Smooth muscle cell (in vitro differentiated cells): Measurements from ENCODE around the gene PZP. TPM values are rescaled to one million over a fixed set of nuclear protein-coding genes. Genes with fewer than 3 reads are reported as not detected.

Experiments used
- DNase-seq: peaks from one replicate; lab custom pipeline; 2025; ENCODE audit not compliant: unreplicated experiment; lab: John Stamatoyannopoulos, UW
- H2AFZ ChIP-seq: fragments of 200-600 bp; sonication (generic); 2 replicates; pipeline ENCODE4 v1.6.0; 2016; ENCODE audit warnings: antibody characterized with exemption, low read depth, mild to moderate bottlenecking
- H3F3A ChIP-seq: fragments of 200-600 bp; sonication (generic); 2 replicates; pipeline ENCODE4 v1.6.0; 2017; ENCODE audit warnings: antibody characterized with exemption, low read depth
- H3K27ac ChIP-seq: fragments of 200-600 bp; sonication (generic); 2 replicates; pipeline ENCODE4 v1.5.1; 2016; ENCODE audit warnings: low read depth, mild to moderate bottlenecking
- H3K27me3 ChIP-seq: fragments of 200-600 bp; sonication (generic); 2 replicates; pipeline ENCODE4 v1.6.1; 2016; ENCODE audit warnings: low read depth, mild to moderate bottlenecking
- H3K36me3 ChIP-seq: fragments of 200-600 bp; sonication (generic); 2 replicates; pipeline ENCODE4 v1.5.1; 2016; ENCODE audit warnings: low read depth
- H3K4me1 ChIP-seq: fragments of 200-600 bp; sonication (generic); 2 replicates; pipeline ENCODE4 v1.5.1; 2016; ENCODE audit warnings: low read depth
- H3K4me2 ChIP-seq: fragments of 200-600 bp; sonication (generic); 2 replicates; pipeline ENCODE4 v1.6.0; 2016; ENCODE audit warnings: mild to moderate bottlenecking
- H3K4me3 ChIP-seq: fragments of 200-600 bp; sonication (generic); 2 replicates; pipeline ENCODE4 v1.5.1; 2016; ENCODE audit warnings: mild to moderate bottlenecking
- H3K79me2 ChIP-seq: fragments of 200-600 bp; sonication (generic); 2 replicates; pipeline ENCODE4 v1.6.0; 2016; ENCODE audit warnings: low read depth, mild to moderate bottlenecking
- H3K9ac ChIP-seq: fragments of 200-600 bp; sonication (generic); 2 replicates; pipeline ENCODE4 v1.6.0; 2016; ENCODE audit warnings: low read depth
- H3K9me3 ChIP-seq: fragments of 200-600 bp; sonication (generic); replicated peaks from 2 replicates; pipeline ENCODE4 v1.5.1; 2016; ENCODE audit warnings: low read depth
- H4K20me1 ChIP-seq: fragments of 200-600 bp; sonication (generic); 2 replicates; pipeline ENCODE4 v1.6.0; 2016; ENCODE audit warnings: low read depth
- CTCF ChIP-seq: fragments of 200-600 bp; sonication (generic); IDR thresholded peaks from 2 replicates; pipeline ENCODE4 v1.5.1; 2017; ENCODE audit warnings: borderline replicate concordance, mild to moderate bottlenecking, antibody characterized with exemption; ENCODE audit not compliant: insufficient read depth, poor library complexity, severe bottlenecking
- WGBS: methylation state at CpG from one replicate; pipeline ENCODE4 v1.1.7; 2016; ENCODE audit warnings: low lambda C conversion rate; 5-methylcytosine and 5-hydroxymethylcytosine counted together
- polyA plus RNA-seq: library from polyadenylated mRNA; unstranded; fragments of >200 nt; fragmentation: Nextera tagmentation; extraction: Ambion mirVana; gene quantifications from 2 replicates; pipeline ENCODE4 v1.2.1, GENCODE V29; 2016
- total RNA-seq: library from RNA; depleted of rRNA; stranded (reverse); fragments of >200 nt; gene quantifications from 2 replicates; pipeline ENCODE4 v1.2.3, GENCODE V29; 2014

PZP gene
- total and polyA plus RNA-seq, 2 experiments from 2014 or later = not detected

DNA sequence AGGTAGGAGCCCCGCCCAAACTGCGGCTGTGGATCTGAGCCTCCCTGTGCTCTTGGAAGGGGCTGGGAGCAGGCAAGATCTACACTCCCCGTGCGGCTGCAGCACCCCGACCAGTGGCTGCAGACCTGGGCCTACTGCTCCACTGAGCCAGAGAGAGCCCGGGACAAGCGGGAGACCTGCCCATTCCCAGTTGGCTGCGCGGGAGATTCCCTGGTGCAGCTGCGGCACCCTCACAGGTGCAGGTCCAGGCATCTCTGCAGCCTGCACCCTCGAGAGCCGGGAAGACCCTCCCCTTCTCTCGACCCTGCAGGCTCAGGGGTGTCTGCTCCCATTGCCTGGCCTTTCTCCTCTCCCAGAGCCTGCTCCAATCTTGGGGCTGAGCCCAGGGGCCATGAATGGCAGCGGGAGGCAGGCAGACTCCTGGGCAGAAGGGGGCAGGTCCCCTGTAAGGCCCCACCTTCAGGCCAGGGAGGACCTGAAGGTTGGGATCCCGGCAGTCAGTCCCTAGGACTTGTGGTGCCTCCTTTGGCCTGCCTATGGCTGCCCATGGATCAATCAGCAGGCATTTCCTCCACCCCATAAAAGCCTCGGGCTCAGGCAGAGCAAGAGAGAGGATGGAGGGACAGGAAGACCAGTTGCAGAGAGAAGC, 83.7 kb downstream of the PZP start:
- H3K4me2 ChIP-seq = no peak overlapping the region
- WGBS = 91% methylated on average over 16 of the region's 16 CpGs

DNA sequence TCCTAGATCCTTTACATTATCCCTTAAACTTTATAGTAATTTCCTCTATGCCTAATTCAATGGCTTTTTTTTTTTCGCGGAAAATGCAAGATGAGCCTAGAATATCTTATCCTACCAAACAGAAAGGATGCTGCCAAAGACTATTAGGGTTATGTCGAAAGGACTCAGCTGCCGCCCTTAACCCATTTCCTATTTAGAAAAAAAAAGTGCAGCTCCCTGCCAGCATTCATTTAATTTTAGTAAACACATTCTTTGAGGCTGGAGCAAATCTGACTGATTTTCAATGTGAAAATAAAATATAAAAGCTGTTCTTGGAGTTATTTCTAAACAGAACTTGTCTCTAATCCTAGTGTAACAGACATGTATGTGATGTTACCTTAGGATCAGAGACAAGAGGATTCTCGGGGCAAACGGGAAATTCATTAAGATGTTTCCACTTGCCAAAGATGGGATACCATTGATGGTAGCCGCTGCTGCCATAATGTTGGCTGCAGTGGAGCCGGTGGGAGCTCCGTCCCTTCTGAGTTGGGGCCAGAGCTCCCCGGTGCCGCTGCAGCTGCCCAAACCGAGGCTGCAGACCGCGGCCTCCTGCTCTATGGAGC, 84.3 kb downstream of the PZP start:
- Histone ChIP-seq H4K20me1 (no peaks in the 10 kb centered on the region), H3K79me2 (no peaks in the 10 kb centered on the region), H3K4me3 (no peak overlapping the region), H3K36me3 (no peaks in the 10 kb centered on the region), H3F3A (no peaks in the 10 kb centered on the region), H3K27ac (no peak overlapping the region), H3K4me2 (no peak overlapping the region), H3K9me3 (no peaks in the 10 kb centered on the region), H2AFZ (no peak overlapping the region), H3K27me3 (no peaks in the 10 kb centered on the region), H3K9ac (no peak overlapping the region), H3K4me1 (no peaks in the 10 kb centered on the region)
- 94% methylated on average over 14 of the region's 14 CpGs for WGBS
- TF ChIP-seq CTCF = no peak
- no peak for DNase-seq

More for the DNA sequence above, 83.7 kb downstream of the PZP start:
- Histone ChIP-seq H3K4me1 (no peaks in the 10 kb centered on the region), H3K27ac (no peak overlapping the region), H2AFZ (no peak overlapping the region), H3K9me3 (no peaks in the 10 kb centered on the region), H3K27me3 (no peaks in the 10 kb centered on the region), H4K20me1 (no peaks in the 10 kb centered on the region), H3K9ac (no peak overlapping the region), H3K36me3 (no peaks in the 10 kb centered on the region), H3K79me2 (no peaks in the 10 kb centered on the region), H3F3A (no peaks in the 10 kb centered on the region), H3K4me3 (no peak overlapping the region)
- DNase-seq = no peak
- no peak for TF ChIP-seq CTCF

DNA sequence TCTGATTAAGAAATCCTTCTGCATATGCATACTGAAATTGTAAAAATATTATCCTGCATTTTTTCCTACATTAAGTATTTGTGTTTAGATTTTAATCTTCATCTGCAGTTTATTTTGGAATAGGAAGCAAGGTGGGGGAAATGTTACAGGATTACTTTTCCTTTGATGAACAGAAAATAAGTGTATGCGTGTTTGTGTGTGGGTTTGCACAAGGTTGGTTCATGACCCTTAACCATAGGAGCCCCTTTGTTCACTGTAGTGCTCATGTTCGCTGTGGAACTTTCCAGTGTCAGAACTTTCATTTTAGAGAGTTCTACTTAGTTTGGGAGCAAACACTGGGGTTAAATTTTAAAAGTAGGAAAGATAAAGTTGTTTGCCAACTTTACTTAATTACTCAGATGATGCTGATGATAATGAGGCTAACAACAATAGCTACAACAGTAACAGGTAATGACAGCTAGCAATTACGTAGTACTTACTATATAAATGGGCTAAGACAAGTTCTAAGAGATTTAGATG, 86.0 kb downstream of the PZP start:
- Histone ChIP-seq H3K36me3 (no peaks in the 10 kb centered on the region), H3K4me3 (no peak overlapping the region), H3K9me3 (no peaks in the 10 kb centered on the region), H3K9ac (no peak overlapping the region), H3K79me2 (no peaks in the 10 kb centered on the region), H3K27me3 (no peaks in the 10 kb centered on the region), H2AFZ (no peak overlapping the region), H3K4me2 (no peak overlapping the region), H3F3A (no peaks in the 10 kb centered on the region), H3K4me1 (peaks cover 2% of the 10 kb centered on the region), H3K27ac (no peak overlapping the region), H4K20me1 (no peaks in the 10 kb centered on the region)
- no peak for TF ChIP-seq CTCF
- no peak for DNase-seq
- WGBS = 85% methylated on average over 3 of the region's 3 CpGs
